NCI-H1092 treated with DMSO at 0.1 percent for 48 hours (cell line): ENCODE data around the gene ACSS2.

Source experiments
- DNase-seq: peaks from one replicate; lab custom pipeline; 2025; lab: John Stamatoyannopoulos, UW

ACSS2 gene

GRCh38 chr20:34915749-34916455, 39.5 kb downstream of the ACSS2 start:
- no peak for DNase-seq

- DNase-seq: no peak
Measured at GRCh38 chr20:34916774-34917354, 40.5 kb downstream of the ACSS2 start.

GRCh38 chr20:34920055-34920454, 43.6 kb downstream of the ACSS2 start:
- DNase-seq: no peak

- DNase-seq: no peak
Measured at GRCh38 chr20:34921436-34921835, 45.0 kb downstream of the ACSS2 start.

- no peak for DNase-seq
Measured at GRCh38 chr20:34922654-34923381, 46.4 kb downstream of the ACSS2 start.

GRCh38 chr20:34923414-34923813, 47.0 kb downstream of the ACSS2 start:
- DNase-seq: no peak

GRCh38 chr20:34925341-34925740, 48.9 kb downstream of the ACSS2 start:
- DNase-seq: no peak

GRCh38 chr20:34925981-34926380, 49.6 kb downstream of the ACSS2 start:
- DNase-seq: no peak

GRCh38 chr20:34926581-34926980, 50.2 kb downstream of the ACSS2 start:
- no peak for DNase-seq

- DNase-seq: no peak
Measured at GRCh38 chr20:34927736-34928135, 51.3 kb downstream of the ACSS2 start.

GRCh38 chr20:34928411-34928810, 52.0 kb downstream of the ACSS2 start:
- DNase-seq: no peak

GRCh38 chr20:34931771-34932170, 55.4 kb downstream of the ACSS2 start:
- DNase-seq: no peak

- DNase-seq: no peak
Measured at GRCh38 chr20:34938466-34939163, 62.2 kb downstream of the ACSS2 start.

- DNase-seq: no peak
Measured at GRCh38 chr20:34940081-34940481, 63.7 kb downstream of the ACSS2 start.

GRCh38 chr20:34941226-34941625, 64.8 kb downstream of the ACSS2 start:
- DNase-seq: no peak

- DNase-seq: no peak
Measured at GRCh38 chr20:34942301-34942700, 65.9 kb downstream of the ACSS2 start.

GRCh38 chr20:34943808-34944567, 67.6 kb downstream of the ACSS2 start:
- DNase-seq: no peak

GRCh38 chr20:34945315-34946077, 69.1 kb downstream of the ACSS2 start:
- no peak for DNase-seq

- DNase-seq: no peak
Measured at GRCh38 chr20:34946661-34947060, 70.2 kb downstream of the ACSS2 start.

- DNase-seq: no peak
Measured at GRCh38 chr20:34947336-34947735, 70.9 kb downstream of the ACSS2 start.

GRCh38 chr20:34948030-34948429, 71.6 kb downstream of the ACSS2 start:
- no peak for DNase-seq
